Tibial artery (tissue), 4 donors: ENCODE results near the gene PTPN23.

Experiments
- DNase-seq, 2 donors: peaks; one replicate each; pipeline ENCODE4 v3.0.0-alpha.2; 2019
- H3K27ac ChIP-seq, 2 donors: fragments of 200-600 bp; sonication (generic) in 1 of 2; 1 replicate in 1 of 2; 2 replicates in 1 of 2; pipeline ENCODE4 v1.5.1; 2018 to 2019; ENCODE audit warnings: mild to moderate bottlenecking in 1 of 2
- H3K27me3 ChIP-seq, 2 donors: fragments of 200-600 bp; sonication (generic) in 1 of 2; one replicate each; pipeline versions ENCODE4 v1.5.1 to v1.6.0; 2016 to 2019
- H3K36me3 ChIP-seq, 3 donors: fragments of 200-600 bp; sonication (generic) in 2 of 3; one replicate each; pipeline ENCODE4 v1.5.1; 2016 to 2019; ENCODE audit warnings: mild to moderate bottlenecking in 2 of 3
- H3K4me1 ChIP-seq, 4 donors: fragments of 200-600 bp; sonication (generic) in 2 of 4; 1 replicate in 3 of 4; 2 replicates in 1 of 4; pipeline ENCODE4 v1.5.1; 2016 to 2019
- H3K4me3 ChIP-seq, 2 donors: fragments of 200-600 bp; sonication (generic) in 1 of 2; 1 replicate in 1 of 2; 2 replicates in 1 of 2; pipeline ENCODE4 v1.5.1; 2018 to 2019; ENCODE audit warnings: mild to moderate bottlenecking in 2 of 2
- H3K9me3 ChIP-seq, 3 donors: fragments of 200-600 bp; sonication (generic) in 1 of 3; one replicate each; pipeline ENCODE4 v1.5.1; 2016 to 2019
- CTCF ChIP-seq, 2 experiments: fragments of 200-600 bp in 1 of 2; fragments of 450-650 bp in 1 of 2; IDR thresholded peaks; one replicate each; pipeline ENCODE4 v1.5.1; 2017 to 2019; ENCODE audit warnings: antibody characterized with exemption in 2 of 2, mild to moderate bottlenecking in 1 of 2, moderate library complexity in 1 of 2
- intact Hi-C: fragments of 100-400 bp; cut with DNase I; formaldehyde crosslinking; loops from one replicate; pipeline ENCODE4 v1.15.0; 2023; ENCODE audit warnings: low total_unique reads

PTPN23 gene

DNA sequence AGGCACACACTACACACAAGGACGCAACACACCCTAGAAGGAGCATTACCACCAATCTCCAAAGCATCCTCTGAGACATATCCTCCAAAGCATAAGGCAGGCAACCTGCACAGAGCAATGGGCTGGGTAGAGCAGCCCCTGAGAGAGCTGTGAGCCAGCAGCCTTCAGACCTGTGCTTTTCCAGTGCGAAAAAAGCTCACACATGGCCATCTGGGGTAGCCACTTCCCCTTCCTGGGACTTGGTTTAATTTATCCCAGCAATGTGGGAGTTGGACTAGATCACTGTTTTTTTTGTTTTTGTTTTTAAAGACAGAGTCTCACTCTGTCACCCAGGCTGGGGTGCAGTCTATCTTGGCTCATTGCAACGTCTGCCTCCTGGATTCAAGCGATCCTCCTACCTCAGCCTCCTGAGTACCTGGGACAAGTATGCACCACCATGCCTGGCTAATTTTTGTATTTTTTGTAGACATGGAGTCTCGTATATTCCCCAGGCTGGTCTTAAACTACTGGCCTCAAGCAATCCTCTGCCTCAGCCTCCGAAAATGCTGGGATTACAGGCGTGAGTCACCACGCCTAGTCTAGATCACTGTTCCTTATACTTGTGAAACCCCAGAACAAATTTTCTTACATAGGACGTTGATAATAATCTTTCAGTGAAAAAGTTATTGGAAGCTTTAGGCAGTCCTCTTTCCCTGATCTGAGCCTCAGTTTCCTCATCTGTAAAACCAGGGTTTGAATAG lies 18.9 kb downstream of the PTPN23 start:
- no peak for TF ChIP-seq CTCF (IDR thresholded peaks at IDR 0.05)
- H3K4me1 ChIP-seq, result peaks cover 0 to 38% (median 15%) of the 10 kb centered on the region in 4 donors
- intact Hi-C loops, result no loop called here

DNA sequence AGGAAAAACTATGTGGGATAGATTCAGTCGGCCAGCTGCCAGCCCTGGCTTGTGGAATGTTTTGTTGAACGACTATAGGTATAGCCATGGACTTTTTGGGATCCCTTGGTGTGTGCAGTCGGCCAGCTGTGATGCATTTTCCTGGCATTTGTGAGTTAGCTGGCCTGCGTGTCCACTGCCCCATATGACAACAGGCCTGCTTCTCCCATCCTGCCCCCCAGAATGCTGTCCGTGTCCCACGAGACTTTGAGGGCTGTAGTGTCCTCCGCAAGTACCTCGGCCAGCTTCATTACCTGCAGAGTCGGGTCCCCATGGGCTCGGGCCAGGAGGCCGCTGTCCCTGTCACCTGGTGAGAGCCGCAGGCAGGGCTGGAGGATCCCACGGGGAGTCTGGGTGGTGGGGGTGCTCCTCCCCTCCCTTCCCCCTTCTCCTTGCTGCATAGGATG lies 23.6 kb downstream of the PTPN23 start:
- intact Hi-C loops, result no loop called here
- DNase-seq, result no peak
- H3K27me3 ChIP-seq, result no peaks in the 10 kb centered on the region
- peaks cover 24 to 60% (median 37%) of the 10 kb centered on the region in 3 donors for H3K36me3 ChIP-seq
- no peaks in the 10 kb centered on the region for H3K9me3 ChIP-seq
- H3K4me1 ChIP-seq, result peaks cover 0 to 28% (median 24%) of the 10 kb centered on the region in 4 donors
- no peak for TF ChIP-seq CTCF (IDR thresholded peaks at IDR 0.05)
- no peak overlapping the region for H3K4me3 ChIP-seq
- peak overlapping the region; percentile 62 to 78 for H3K27ac ChIP-seq

More for the DNA sequence above, 18.9 kb downstream of the PTPN23 start:
- H3K4me3 ChIP-seq, result no peak overlapping the region
- H3K27me3 ChIP-seq, result no peaks in the 10 kb centered on the region
- no peak for DNase-seq
- H3K9me3 ChIP-seq, result no peaks in the 10 kb centered on the region
- peaks cover 0 to 61% (median 0%) of the 10 kb centered on the region in 3 donors for H3K36me3 ChIP-seq
- H3K27ac ChIP-seq, result no peak overlapping the region

- intact Hi-C loops, result no loop called here
- DNase-seq, result no peak
- Histone ChIP-seq H3K4me1 (peaks cover 0 to 27% (median 24%) of the 10 kb centered on the region in 4 donors), H3K27me3 (no peaks in the 10 kb centered on the region), H3K4me3 (no peak overlapping the region), H3K9me3 (no peaks in the 10 kb centered on the region), H3K27ac (peak overlapping the region; percentile 62 to 78), H3K36me3 (peaks cover 30 to 60% (median 44%) of the 10 kb centered on the region in 3 donors)
- TF ChIP-seq CTCF (IDR thresholded peaks at IDR 0.05), result no peak
These were observed 24.4 kb downstream of the PTPN23 start for GRCh38 chr3:47404955-47405790.

GRCh38 chr3:47405820-47406761 lies 25.3 kb downstream of the PTPN23 start:
- Histone ChIP-seq H3K27ac (peak overlapping the region; percentile 62 to 78), H3K27me3 (no peaks in the 10 kb centered on the region), H3K4me1 (peaks cover 0 to 27% (median 24%) of the 10 kb centered on the region in 4 donors), H3K9me3 (no peaks in the 10 kb centered on the region), H3K4me3 (no peak overlapping the region), H3K36me3 (peaks cover 32 to 61% (median 54%) of the 10 kb centered on the region in 3 donors)
- no peak for DNase-seq
- TF ChIP-seq CTCF (IDR thresholded peaks at IDR 0.05), result no peak
- intact Hi-C loops, result no loop called here

DNA sequence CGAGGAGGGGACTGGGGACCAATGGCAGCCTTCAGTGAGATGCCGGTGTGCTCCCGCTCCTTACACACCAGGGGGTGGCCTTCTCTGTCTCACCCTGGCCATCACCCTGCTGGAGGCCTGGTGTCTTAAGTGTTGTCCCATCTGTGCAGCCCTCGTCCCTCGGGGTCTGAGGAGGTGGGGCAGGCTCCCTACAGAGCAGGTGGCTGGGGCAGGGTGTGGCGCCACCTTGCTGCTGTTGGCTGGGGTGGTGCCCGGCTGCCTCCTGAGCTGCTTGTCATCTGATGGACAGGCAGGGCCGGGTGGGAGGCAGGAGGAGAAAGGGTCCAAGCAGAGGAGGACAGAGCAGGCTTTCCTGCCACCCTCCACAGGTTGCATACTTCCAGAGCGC lies 25.9 kb downstream of the PTPN23 start:
- no peak for TF ChIP-seq CTCF (IDR thresholded peaks at IDR 0.05)
- intact Hi-C loops, result no loop called here
- Histone ChIP-seq H3K4me1 (peaks cover 0 to 27% (median 24%) of the 10 kb centered on the region in 4 donors), H3K9me3 (no peaks in the 10 kb centered on the region), H3K4me3 (no peak overlapping the region), H3K27ac (no peak overlapping the region), H3K27me3 (no peaks in the 10 kb centered on the region), H3K36me3 (peaks cover 37 to 62% (median 60%) of the 10 kb centered on the region in 3 donors)
- no peak for DNase-seq
